ENCODE measurements around the gene PURA. TPM values are rescaled to one million over a fixed set of nuclear protein-coding genes. Genes with fewer than 3 reads are reported as not detected.

PURA gene
- polyA plus RNA-seq, 3 donors, result 1.1 to 1.6 (median 1.2) TPM

GRCh38 chr5:140116716-140117115 lies 2.8 kb downstream of the PURA start:
- no peak overlapping the region for H2AFZ ChIP-seq (ENCODE audit: insufficient read depth, low read depth, low read length, poor library complexity, severe bottlenecking)
- H3K9me3 Mint-ChIP-seq, result peaks cover 0 to 4% (median 0%) of the 10 kb centered on the region in 7 donors
- no peak overlapping the region for H3K27ac Mint-ChIP-seq
- no peak overlapping the region for H3K4me3 ChIP-seq (replicated peaks in 1 of 3; ENCODE audit: low read depth in 2 of 3, low read length in 3 of 3)
- H3K27me3 Mint-ChIP-seq (ENCODE audit: low read depth in 3 of 3), result peaks cover 16 to 20% (median 19%) of the 10 kb centered on the region in 3 donors
- no peaks in the 10 kb centered on the region for H3K9me3 ChIP-seq (replicated peaks in 1 of 2; ENCODE audit: control insufficient read depth in 1 of 2, insufficient read depth in 1 of 2, low read length in 2 of 2)
- no peak for DNase-seq
- no peaks in the 10 kb centered on the region for H3K36me3 ChIP-seq (replicated peaks in 1 of 2; ENCODE audit: control insufficient read depth in 1 of 2, insufficient read depth in 2 of 2, low read length in 2 of 2)
- intact Hi-C loops (cut with micrococcal nuclease), result loop anchor here in 1 of 2 donors (10.0 kb wide), 1 partner anchor 588 kb away; the partner anchor contains the start of gene ZMAT2
- no peak overlapping the region for H3K9ac ChIP-seq (ENCODE audit: insufficient read depth, low read length, poor library complexity, severe bottlenecking)
- peaks cover 33% of the 10 kb centered on the region for H3K79me2 ChIP-seq (ENCODE audit: insufficient read depth, low read length)
- H3K4me2 ChIP-seq (replicated peaks; ENCODE audit: extremely low read depth, low read length, poor library complexity, severe bottlenecking), result no peak overlapping the region
- TF ChIP-seq CTCF (IDR thresholded peaks at IDR 0.05), result no peak
- no peak overlapping the region for H3K27ac ChIP-seq (ENCODE audit: low read depth in 1 of 2, low read length in 2 of 2)
- H3K4me1 ChIP-seq (ENCODE audit: control insufficient read depth in 1 of 2, insufficient read depth in 2 of 2, low read length in 2 of 2), result peaks cover 26 to 39% of the 10 kb centered on the region in 2 donors
- H3K4me3 Mint-ChIP-seq, result no peak overlapping the region
- WGBS (ENCODE audit: insufficient coverage), result no CpG with 5 or more reads among the region's 2 CpGs
- peaks cover 2 to 8% of the 10 kb centered on the region in 2 donors for H3K36me3 Mint-ChIP-seq
- peaks cover 45% of the 10 kb centered on the region for H3K4me1 Mint-ChIP-seq
- peaks cover 9 to 17% of the 10 kb centered on the region in 2 donors for H3K27me3 ChIP-seq (ENCODE audit: control insufficient read depth in 2 of 2, insufficient read depth in 2 of 2, low read length in 2 of 2)
- peaks cover 59% of the 10 kb centered on the region for H4K20me1 ChIP-seq (ENCODE audit: insufficient read depth, low read length)

- Histone ChIP-seq H3K9me3 (replicated peaks in 1 of 2; ENCODE audit: control insufficient read depth in 1 of 2, insufficient read depth in 1 of 2, low read length in 2 of 2) (no peaks in the 10 kb centered on the region), H3K27ac (ENCODE audit: low read depth in 1 of 2, low read length in 2 of 2) (no peak overlapping the region), H3K4me1 (ENCODE audit: control insufficient read depth in 1 of 2, insufficient read depth in 2 of 2, low read length in 2 of 2) (peaks cover 19 to 31% of the 10 kb centered on the region in 2 donors), H4K20me1 (ENCODE audit: insufficient read depth, low read length) (peaks cover 57% of the 10 kb centered on the region), H3K4me3 (replicated peaks in 1 of 3; ENCODE audit: low read depth in 2 of 3, low read length in 3 of 3) (no peak overlapping the region), H3K27me3 (ENCODE audit: control insufficient read depth in 2 of 2, insufficient read depth in 2 of 2, low read length in 2 of 2) (peaks cover 2 to 9% of the 10 kb centered on the region in 2 donors), H3K36me3 (replicated peaks in 1 of 2; ENCODE audit: control insufficient read depth in 1 of 2, insufficient read depth in 2 of 2, low read length in 2 of 2) (no peaks in the 10 kb centered on the region), H2AFZ (ENCODE audit: insufficient read depth, low read depth, low read length, poor library complexity, severe bottlenecking) (no peak overlapping the region), H3K79me2 (ENCODE audit: insufficient read depth, low read length) (peaks cover 29% of the 10 kb centered on the region), H3K9ac (ENCODE audit: insufficient read depth, low read length, poor library complexity, severe bottlenecking) (no peak overlapping the region), H3K4me2 (replicated peaks; ENCODE audit: extremely low read depth, low read length, poor library complexity, severe bottlenecking) (no peak overlapping the region)
- intact Hi-C loops (cut with micrococcal nuclease), result loop anchor here in 1 of 2 donors (10.0 kb wide), 1 partner anchor 587 kb away; the partner anchor contains the start of gene ZMAT2
- Mint-ChIP-seq H3K36me3 (peaks cover 4% of the 10 kb centered on the region in 2 donors), H3K27me3 (ENCODE audit: low read depth in 3 of 3) (peaks cover 8 to 12% (median 11%) of the 10 kb centered on the region in 3 donors), H3K4me3 (no peak overlapping the region), H3K4me1 (peaks cover 39% of the 10 kb centered on the region), H3K9me3 (peaks cover 0 to 4% (median 0%) of the 10 kb centered on the region in 7 donors), H3K27ac (no peak overlapping the region)
- TF ChIP-seq CTCF (IDR thresholded peaks at IDR 0.05), result no peak
- WGBS (ENCODE audit: insufficient coverage), result 100% methylated on average over 1 of the region's 3 CpGs
- no peak for DNase-seq
Observed at GRCh38 chr5:140117523-140117922, 3.6 kb downstream of the PURA start.
